GM23338 (cell line): Measurements from ENCODE around the gene SCTR. TPM values are rescaled to one million over a fixed set of nuclear protein-coding genes. Genes with fewer than 3 reads are reported as not detected.

Source experiments
- ATAC-seq: fragments of 200-7000 bp; cut with Tn5 transposase; 3 replicates; pipeline ENCODE4 v1.9.1; 2020
- DNase-seq: peaks from one replicate; pipeline ENCODE4 v3.0.0-alpha.2; 2015; ENCODE audit warnings: low spot score
- H2AFZ ChIP-seq: fragments of 200-600 bp; sonication (generic); 2 replicates; pipeline ENCODE4 v1.8.0; 2016; ENCODE audit warnings: antibody characterized with exemption, mild to moderate bottlenecking, moderate library complexity
- H3F3A ChIP-seq: fragments of 200-600 bp; sonication (generic); replicated peaks from 2 replicates; pipeline ENCODE4 v1.8.0; 2017; ENCODE audit warnings: antibody characterized with exemption, mixed run types, low read depth
- H3K27ac ChIP-seq: fragments of 200-600 bp; sonication (generic); 2 replicates; pipeline ENCODE4 v1.6.1; 2016; ENCODE audit warnings: low read depth
- H3K27me3 ChIP-seq: fragments of 200-600 bp; sonication (generic); 2 replicates; pipeline ENCODE4 v1.8.0; 2016; ENCODE audit warnings: mild to moderate bottlenecking, mixed run types, moderate library complexity; ENCODE audit not compliant: insufficient read depth
- H3K36me3 ChIP-seq: fragments of 200-600 bp; sonication (generic); 2 replicates; pipeline ENCODE4 v1.8.0; 2016; ENCODE audit warnings: mild to moderate bottlenecking; ENCODE audit not compliant: insufficient read depth
- H3K4me1 ChIP-seq: fragments of 200-600 bp; sonication (generic); 2 replicates; pipeline ENCODE4 v1.8.0; 2016; ENCODE audit warnings: mild to moderate bottlenecking, moderate library complexity; ENCODE audit not compliant: insufficient read depth
- H3K4me2 ChIP-seq: fragments of 200-600 bp; sonication (generic); 2 replicates; pipeline ENCODE4 v1.7.1; 2017; ENCODE audit warnings: mixed run types
- H3K4me3 ChIP-seq: fragments of 200-600 bp; sonication (generic); 2 replicates; pipeline ENCODE4 v1.6.1; 2016; ENCODE audit warnings: mixed run types
- H3K79me2 ChIP-seq: fragments of 200-600 bp; sonication (generic); replicated peaks from 2 replicates; pipeline ENCODE4 v1.8.0; 2017; ENCODE audit warnings: mild to moderate bottlenecking; ENCODE audit not compliant: insufficient read depth
- H3K9me2 ChIP-seq: fragments of 200-600 bp; sonication (generic); 2 replicates; pipeline ENCODE4 v1.8.0; 2017; ENCODE audit not compliant: insufficient read depth
- H4K20me1 ChIP-seq: fragments of 200-600 bp; sonication (generic); replicated peaks from 2 replicates; pipeline ENCODE4 v1.8.0; 2017; ENCODE audit warnings: mild to moderate bottlenecking; ENCODE audit not compliant: insufficient read depth
- H3K27ac Mint-ChIP-seq: 2 replicates; pipeline ENCODE4 v1.8.0; 2020; ENCODE audit warnings: inconsistent platforms, mild to moderate bottlenecking, moderate library complexity, mixed read lengths
- H3K27me3 Mint-ChIP-seq: 3 replicates; pipeline ENCODE4 v1.8.0; 2022; ENCODE audit warnings: low read depth, mild to moderate bottlenecking, moderate library complexity, mixed read lengths, inconsistent platforms; ENCODE audit not compliant: insufficient read depth, poor library complexity
- H3K36me3 Mint-ChIP-seq: 3 replicates; pipeline ENCODE4 v1.8.0; 2021; ENCODE audit warnings: low read depth, mild to moderate bottlenecking, inconsistent platforms, moderate library complexity, mixed read lengths
- H3K4me1 Mint-ChIP-seq: 3 replicates; pipeline ENCODE4 v1.8.0; 2020; ENCODE audit warnings: mild to moderate bottlenecking, inconsistent platforms, mixed read lengths
- H3K4me3 Mint-ChIP-seq: 3 replicates; pipeline ENCODE4 v1.8.0; 2021; ENCODE audit warnings: moderate library complexity, mild to moderate bottlenecking, inconsistent platforms, mixed read lengths
- H3K9me3 Mint-ChIP-seq: 3 replicates; pipeline ENCODE4 v1.8.0; 2020; ENCODE audit warnings: moderate library complexity, mild to moderate bottlenecking, inconsistent platforms, mixed read lengths
- CREB1 ChIP-seq: fragments of 250-450 bp; sonication (Bioruptor Pico); IDR thresholded peaks from 2 replicates; pipeline ENCODE4 v1.5.0; 2020; ENCODE audit warnings: low read depth, mild to moderate bottlenecking, moderate library complexity
- CTCF ChIP-seq, 2 experiments: fragments of 200-600 bp in 1 of 2; sonication (generic) in 1 of 2; conservative IDR thresholded peaks; 2 replicates each; pipeline versions ENCODE4 v1.5.1 to v1.6.1; 2016 to 2017; ENCODE audit warnings: antibody characterized with exemption in 2 of 2, low read depth in 2 of 2, mild to moderate bottlenecking in 2 of 2, moderate library complexity in 1 of 2
- ETS1 ChIP-seq: IDR thresholded peaks from 2 replicates; pipeline ENCODE4 v1.6.1; 2016; ENCODE audit warnings: antibody characterized with exemption
- EZH2 ChIP-seq: fragments of 200-600 bp; sonication (generic); IDR thresholded peaks from one replicate; pipeline ENCODE4 v1.8.0; 2017; ENCODE audit warnings: antibody characterized with exemption, mild to moderate bottlenecking, low read depth; ENCODE audit not compliant: unreplicated experiment
- EZH2phosphoT487 ChIP-seq: fragments of 200-600 bp; sonication (generic); IDR thresholded peaks from one replicate; pipeline ENCODE4 v1.8.1; 2018; ENCODE audit warnings: antibody characterized with exemption; ENCODE audit not compliant: unreplicated experiment
- JUNB ChIP-seq: IDR thresholded peaks from one replicate; pipeline ENCODE4 v1.6.1; 2016; ENCODE audit warnings: antibody characterized with exemption; ENCODE audit not compliant: unreplicated experiment
- NANOG ChIP-seq: IDR thresholded peaks from 2 replicates; pipeline ENCODE4 v1.6.1; 2016; ENCODE audit warnings: antibody characterized with exemption, borderline replicate concordance
- POLR2AphosphoS5 ChIP-seq: IDR thresholded peaks from 2 replicates; pipeline ENCODE4 v1.6.1; 2016; ENCODE audit warnings: antibody characterized with exemption, low read depth
- STAT1 ChIP-seq: IDR thresholded peaks from one replicate; pipeline ENCODE4 v1.6.1; 2016; ENCODE audit warnings: antibody characterized with exemption; ENCODE audit not compliant: unreplicated experiment
- ZNF114 ChIP-seq: fragments of 250-450 bp; sonication (Bioruptor Pico); IDR thresholded peaks from 2 replicates; pipeline ENCODE4 v1.5.0; 2020; ENCODE audit warnings: mild to moderate bottlenecking, moderate library complexity
- ZNF331 ChIP-seq: fragments of 250-450 bp; sonication (Bioruptor Pico); IDR thresholded peaks from 2 replicates; pipeline ENCODE4 v1.5.0; 2020; ENCODE audit warnings: low read depth, mild to moderate bottlenecking, moderate library complexity
- ZNF462 ChIP-seq: fragments of 250-450 bp; sonication (Bioruptor Pico); IDR thresholded peaks from 2 replicates; pipeline ENCODE4 v1.5.0; 2020; ENCODE audit warnings: mild to moderate bottlenecking, moderate library complexity
- polyA plus RNA-seq: library from polyadenylated mRNA; unstranded; fragments of >200 nt; fragmentation: Nextera tagmentation; extraction: Ambion mirVana; gene quantifications from 2 replicates; pipeline ENCODE4 v1.2.1, GENCODE V29; 2016
- total RNA-seq: library from RNA; depleted of rRNA; stranded (reverse); fragments of >200 nt; shearing (Covaris generic); gene quantifications from 2 replicates; pipeline ENCODE4 v1.2.3, GENCODE V29; 2014
- TF ChIP-seq, protein P1 (sequence below): IDR thresholded peaks from one replicate; pipeline ENCODE4 v1.6.1; 2018; ENCODE audit warnings: antibody characterized with exemption; ENCODE audit not compliant: unreplicated experiment

Gene SCTR
- total and polyA plus RNA-seq, 2 experiments from 2014 or later, result not detected

GRCh38 chr2:119472749-119473148, 51.5 kb downstream of the SCTR start:
- H3K4me3 ChIP-seq, result no peak overlapping the region
- H3K9me2 ChIP-seq, result 0 out of 2 replicates have a peak, but pooled peaks cover 5% of the 10 kb centered on the region
- H3K27me3 ChIP-seq, result no peaks in the 10 kb centered on the region
- no peaks in the 10 kb centered on the region for H4K20me1 ChIP-seq
- Mint-ChIP-seq H3K4me1 (peaks cover 23% of the 10 kb centered on the region), H3K36me3 (no peaks in the 10 kb centered on the region), H3K27me3 (peaks cover 4% of the 10 kb centered on the region), H3K4me3 (no peak overlapping the region), H3K9me3 (no peaks in the 10 kb centered on the region; the same call in 2 of the 3 replicates), H3K27ac (no peak overlapping the region)
- H2AFZ ChIP-seq, result no peak overlapping the region
- TF ChIP-seq EZH2phosphoT487, result no peak
- no peak for TF ChIP-seq STAT1
- TF ChIP-seq CTCF (conservative IDR thresholded peaks at IDR 0.05; ENCODE audit: low read depth in 2 of 2), result no peak
- TF ChIP-seq, protein P1, sequence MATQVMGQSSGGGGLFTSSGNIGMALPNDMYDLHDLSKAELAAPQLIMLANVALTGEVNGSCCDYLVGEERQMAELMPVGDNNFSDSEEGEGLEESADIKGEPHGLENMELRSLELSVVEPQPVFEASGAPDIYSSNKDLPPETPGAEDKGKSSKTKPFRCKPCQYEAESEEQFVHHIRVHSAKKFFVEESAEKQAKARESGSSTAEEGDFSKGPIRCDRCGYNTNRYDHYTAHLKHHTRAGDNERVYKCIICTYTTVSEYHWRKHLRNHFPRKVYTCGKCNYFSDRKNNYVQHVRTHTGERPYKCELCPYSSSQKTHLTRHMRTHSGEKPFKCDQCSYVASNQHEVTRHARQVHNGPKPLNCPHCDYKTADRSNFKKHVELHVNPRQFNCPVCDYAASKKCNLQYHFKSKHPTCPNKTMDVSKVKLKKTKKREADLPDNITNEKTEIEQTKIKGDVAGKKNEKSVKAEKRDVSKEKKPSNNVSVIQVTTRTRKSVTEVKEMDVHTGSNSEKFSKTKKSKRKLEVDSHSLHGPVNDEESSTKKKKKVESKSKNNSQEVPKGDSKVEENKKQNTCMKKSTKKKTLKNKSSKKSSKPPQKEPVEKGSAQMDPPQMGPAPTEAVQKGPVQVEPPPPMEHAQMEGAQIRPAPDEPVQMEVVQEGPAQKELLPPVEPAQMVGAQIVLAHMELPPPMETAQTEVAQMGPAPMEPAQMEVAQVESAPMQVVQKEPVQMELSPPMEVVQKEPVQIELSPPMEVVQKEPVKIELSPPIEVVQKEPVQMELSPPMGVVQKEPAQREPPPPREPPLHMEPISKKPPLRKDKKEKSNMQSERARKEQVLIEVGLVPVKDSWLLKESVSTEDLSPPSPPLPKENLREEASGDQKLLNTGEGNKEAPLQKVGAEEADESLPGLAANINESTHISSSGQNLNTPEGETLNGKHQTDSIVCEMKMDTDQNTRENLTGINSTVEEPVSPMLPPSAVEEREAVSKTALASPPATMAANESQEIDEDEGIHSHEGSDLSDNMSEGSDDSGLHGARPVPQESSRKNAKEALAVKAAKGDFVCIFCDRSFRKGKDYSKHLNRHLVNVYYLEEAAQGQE, result no peak
- no peak for TF ChIP-seq ETS1
- no peak for TF ChIP-seq POLR2AphosphoS5
- TF ChIP-seq EZH2, result no peak
- TF ChIP-seq ZNF331 (CRISPR knock-in tag), result no peak
- TF ChIP-seq ZNF114 (CRISPR knock-in tag), result no peak
- TF ChIP-seq ZNF462, result no peak
- TF ChIP-seq CREB1 (CRISPR knock-in tag), result no peak
- TF ChIP-seq NANOG, result no peak
- no peak for TF ChIP-seq JUNB
- no peak overlapping the region for H3K4me2 ChIP-seq
- no peak for DNase-seq
- ATAC-seq, result no peak
- no peaks in the 10 kb centered on the region for H3K79me2 ChIP-seq
- H3K27ac ChIP-seq, result no peak overlapping the region
- H3K4me1 ChIP-seq, result peaks cover 15% of the 10 kb centered on the region
- H3K36me3 ChIP-seq, result no peaks in the 10 kb centered on the region
- H3F3A ChIP-seq, result no peaks in the 10 kb centered on the region
